NCI-H1417 (cell line): ENCODE data around the gene CCDC183.
"Not testable (repeated sequence)": the region's sequence is repeated elsewhere in the genome, so short reads cannot be mapped to it uniquely, and the experiment has no call there.

Source experiments
- DNase-seq, 3 experiments: peaks; one replicate each; lab custom pipeline; 2025; lab: John Stamatoyannopoulos, UW

The CCDC183 gene

GRCh38 chr9:136784997-136785361 is 11.2 kb upstream of the CCDC183 start:
- no peak for DNase-seq

GRCh38 chr9:136785565-136786355 is 10.4 kb upstream of the CCDC183 start:
- DNase-seq = not testable (repeated sequence)

GRCh38 chr9:136786451-136786850 is 9.7 kb upstream of the CCDC183 start:
- DNase-seq = no peak

GRCh38 chr9:136786983-136787382 is 9.2 kb upstream of the CCDC183 start:
- DNase-seq = peak in 2 of 3 experiments; percentile 15 to 32

GRCh38 chr9:136787690-136788400 is 8.3 kb upstream of the CCDC183 start:
- DNase-seq = peak; percentile 73 to 91 (median 74)

- DNase-seq = peak in 1 of 3 experiments; percentile 30
Measured at GRCh38 chr9:136788644-136789522, 7.3 kb upstream of the CCDC183 start.

GRCh38 chr9:136789523-136789937 is 6.6 kb upstream of the CCDC183 start:
- DNase-seq = no peak

- DNase-seq = peak; percentile 97 to 100 (median 99)
Measured at GRCh38 chr9:136790640-136791515, 5.3 kb upstream of the CCDC183 start, which contains the start of gene TMEM141. TMEM141 (plus strand) TSS chr9:136791344; CDS start chr9:136791371, 27 bp downstream.

- peak; percentile 36 to 87 (median 86) for DNase-seq
Measured at GRCh38 chr9:136791516-136792276, 4.4 kb upstream of the CCDC183 start.

- DNase-seq = no peak
Measured at GRCh38 chr9:136792321-136793085, 3.6 kb upstream of the CCDC183 start.

- no peak for DNase-seq
Measured at GRCh38 chr9:136793086-136793946, 2.8 kb upstream of the CCDC183 start.

- no peak for DNase-seq
Measured at GRCh38 chr9:136794281-136794999, 1.7 kb upstream of the CCDC183 start.

- DNase-seq = no peak
Measured at GRCh38 chr9:136795000-136795348, 1.2 kb upstream of the CCDC183 start.

- DNase-seq = not testable (repeated sequence)
Measured at GRCh38 chr9:136796775-136797347, 723 bp downstream of the CCDC183 start.

GRCh38 chr9:136798708-136799078 is 2.6 kb downstream of the CCDC183 start:
- DNase-seq = no peak

GRCh38 chr9:136799079-136799853 is 3.1 kb downstream of the CCDC183 start:
- DNase-seq = peak in 2 of 3 experiments; percentile 82
